ENCODE measurements around the gene GAPT.

- TF ChIP-seq, protein P1, sequence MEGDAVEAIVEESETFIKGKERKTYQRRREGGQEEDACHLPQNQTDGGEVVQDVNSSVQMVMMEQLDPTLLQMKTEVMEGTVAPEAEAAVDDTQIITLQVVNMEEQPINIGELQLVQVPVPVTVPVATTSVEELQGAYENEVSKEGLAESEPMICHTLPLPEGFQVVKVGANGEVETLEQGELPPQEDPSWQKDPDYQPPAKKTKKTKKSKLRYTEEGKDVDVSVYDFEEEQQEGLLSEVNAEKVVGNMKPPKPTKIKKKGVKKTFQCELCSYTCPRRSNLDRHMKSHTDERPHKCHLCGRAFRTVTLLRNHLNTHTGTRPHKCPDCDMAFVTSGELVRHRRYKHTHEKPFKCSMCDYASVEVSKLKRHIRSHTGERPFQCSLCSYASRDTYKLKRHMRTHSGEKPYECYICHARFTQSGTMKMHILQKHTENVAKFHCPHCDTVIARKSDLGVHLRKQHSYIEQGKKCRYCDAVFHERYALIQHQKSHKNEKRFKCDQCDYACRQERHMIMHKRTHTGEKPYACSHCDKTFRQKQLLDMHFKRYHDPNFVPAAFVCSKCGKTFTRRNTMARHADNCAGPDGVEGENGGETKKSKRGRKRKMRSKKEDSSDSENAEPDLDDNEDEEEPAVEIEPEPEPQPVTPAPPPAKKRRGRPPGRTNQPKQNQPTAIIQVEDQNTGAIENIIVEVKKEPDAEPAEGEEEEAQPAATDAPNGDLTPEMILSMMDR (conservative IDR thresholded peaks at IDR 0.05; ENCODE audit: low read length) = no peak
- no peak for TF ChIP-seq EZH2phosphoT487 (IDR thresholded peaks at IDR 0.05; ENCODE audit: borderline replicate concordance, low read depth, low read length)
These were observed 44.0 kb upstream of the GAPT start for GRCh38 chr5:58447226-58447625.
